NCI-H1694 (cell line): ENCODE results near the gene PPP2R2D.
"Not testable (repeated sequence)": the region's sequence is repeated elsewhere in the genome, so short reads cannot be mapped to it uniquely, and the experiment has no call there.

Experiments used
- DNase-seq: peaks from one replicate; lab custom pipeline; 2025; lab: John Stamatoyannopoulos, UW

PPP2R2D gene

DNA sequence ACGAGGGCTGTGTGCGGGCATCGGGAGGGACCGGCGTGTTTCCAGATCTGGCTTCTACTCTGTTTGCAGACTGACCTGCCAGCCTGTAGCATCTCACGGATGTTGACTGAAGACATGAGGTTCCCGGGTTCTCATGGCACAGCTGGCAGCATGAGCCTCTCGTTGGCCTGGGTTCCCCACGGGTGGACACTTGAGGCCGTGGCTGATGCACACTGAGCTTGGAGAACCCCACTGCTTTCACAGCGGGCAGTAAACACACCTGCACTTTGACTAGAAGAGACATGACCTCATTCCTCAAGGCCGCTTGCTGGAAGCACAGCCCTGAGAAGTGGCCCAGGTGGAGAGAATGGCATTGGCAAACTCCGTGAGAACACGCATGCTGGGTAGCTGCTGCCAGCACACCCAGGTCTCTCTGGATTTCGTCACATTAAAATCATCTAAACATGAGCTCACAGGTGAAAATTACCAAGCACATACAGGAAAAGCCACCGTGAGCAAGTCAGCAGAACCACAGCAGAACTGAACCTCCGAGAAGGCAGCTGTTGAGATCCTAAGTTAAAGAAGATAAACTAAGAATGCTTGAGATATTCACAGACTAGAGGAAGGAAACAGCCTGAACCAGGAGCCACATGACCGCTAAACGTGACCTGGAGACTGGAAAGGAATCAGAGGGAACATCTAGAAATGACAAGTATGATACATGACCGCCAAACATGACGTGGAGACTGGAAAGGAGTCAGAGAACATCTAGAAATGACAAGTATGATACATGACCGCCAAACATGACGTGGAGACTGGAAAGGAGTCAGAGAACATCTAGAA is 48.4 kb downstream of the PPP2R2D start:
- no peak for DNase-seq

DNA sequence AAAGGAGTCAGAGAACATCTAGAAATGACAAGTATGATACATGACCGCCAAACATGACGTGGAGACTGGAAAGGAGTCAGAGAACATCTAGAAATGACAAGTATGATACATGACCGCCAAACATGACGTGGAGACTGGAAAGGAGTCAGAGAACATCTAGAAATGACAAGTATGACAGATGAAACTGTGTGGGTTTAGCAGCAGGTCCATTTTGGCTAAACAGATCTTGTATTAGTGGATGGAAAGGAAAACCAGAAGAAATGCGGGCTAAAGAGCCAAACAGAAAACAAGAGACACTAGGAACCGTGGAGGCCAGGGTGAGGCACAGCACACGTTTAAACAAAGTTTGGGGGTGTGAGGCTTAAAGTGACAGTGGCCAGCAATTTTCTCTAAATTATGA is 49.1 kb downstream of the PPP2R2D start:
- DNase-seq = not testable (repeated sequence)

DNA sequence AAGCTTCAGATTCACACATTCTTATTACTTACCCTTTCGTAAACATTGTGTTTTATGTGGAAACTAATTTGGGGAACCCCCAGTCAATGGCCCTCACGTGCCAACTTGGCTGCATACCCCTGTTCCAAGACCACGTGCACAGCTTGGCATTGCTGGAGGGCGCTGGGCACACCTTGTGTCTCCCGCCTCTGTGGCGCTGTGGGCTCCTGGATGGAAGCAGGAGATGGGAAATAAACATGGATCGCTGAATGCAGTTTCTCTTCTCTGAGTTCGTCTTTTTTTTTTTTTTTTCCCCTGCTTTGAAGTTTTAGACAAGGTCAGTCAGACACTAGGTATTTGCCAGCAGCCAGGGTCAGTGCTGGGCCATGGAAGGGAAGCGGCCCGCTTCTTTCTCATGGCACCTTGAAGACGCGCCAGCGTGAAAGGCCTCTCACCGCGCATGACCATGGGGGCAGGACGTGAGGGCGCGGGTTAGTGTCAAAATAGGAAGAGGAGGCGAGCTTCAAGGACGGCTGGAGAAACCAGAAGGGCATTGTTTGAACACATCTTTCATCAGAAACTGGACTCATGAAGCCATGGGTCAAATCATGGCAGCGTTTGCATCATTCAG is 53.7 kb downstream of the PPP2R2D start:
- no peak for DNase-seq

DNA sequence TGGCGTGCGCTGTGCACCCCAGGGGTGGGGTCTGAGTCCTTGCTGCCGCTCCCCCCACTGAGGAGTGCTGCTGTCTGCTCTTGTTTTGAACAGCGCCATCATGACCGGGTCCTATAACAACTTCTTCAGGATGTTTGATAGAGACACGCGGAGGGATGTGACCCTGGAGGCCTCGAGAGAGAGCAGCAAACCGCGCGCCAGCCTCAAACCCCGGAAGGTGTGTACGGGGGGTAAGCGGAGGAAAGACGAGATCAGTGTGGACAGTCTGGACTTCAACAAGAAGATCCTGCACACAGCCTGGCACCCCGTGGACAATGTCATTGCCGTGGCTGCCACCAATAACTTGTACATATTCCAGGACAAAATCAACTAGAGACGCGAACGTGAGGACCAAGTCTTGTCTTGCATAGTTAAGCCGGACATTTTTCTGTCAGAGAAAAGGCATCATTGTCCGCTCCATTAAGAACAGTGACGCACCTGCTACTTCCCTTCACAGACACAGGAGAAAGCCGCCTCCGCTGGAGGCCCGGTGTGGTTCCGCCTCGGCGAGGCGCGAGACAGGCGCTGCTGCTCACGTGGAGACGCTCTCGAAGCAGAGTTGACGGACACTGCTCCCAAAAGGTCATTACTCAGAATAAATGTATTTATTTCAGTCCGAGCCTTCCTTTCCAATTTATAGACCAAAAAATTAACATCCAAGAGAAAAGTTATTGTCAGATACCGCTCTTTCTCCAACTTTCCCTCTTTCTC is 55.0 kb downstream of the PPP2R2D start:
- no peak for DNase-seq

DNA sequence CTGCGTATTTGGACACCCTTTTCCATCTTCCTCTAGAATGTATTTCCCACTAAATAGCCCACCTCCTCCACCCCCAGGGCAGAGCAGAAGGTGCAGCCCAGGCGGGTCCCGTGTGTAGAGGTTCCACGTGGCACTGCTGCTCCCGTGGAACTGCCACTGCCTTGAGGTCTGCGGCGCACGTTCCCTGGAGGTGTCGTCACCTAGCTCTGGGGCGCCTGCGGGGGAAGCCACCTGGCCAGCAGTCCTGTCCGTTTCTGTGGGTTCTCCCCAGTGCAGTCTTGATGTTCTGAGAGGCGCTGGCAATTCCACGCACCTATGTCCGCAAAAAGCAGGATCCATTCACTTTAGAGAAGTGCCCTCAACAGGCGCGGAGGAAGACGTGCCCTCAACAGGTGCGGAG is 59.0 kb downstream of the PPP2R2D start:
- DNase-seq = no peak

DNA sequence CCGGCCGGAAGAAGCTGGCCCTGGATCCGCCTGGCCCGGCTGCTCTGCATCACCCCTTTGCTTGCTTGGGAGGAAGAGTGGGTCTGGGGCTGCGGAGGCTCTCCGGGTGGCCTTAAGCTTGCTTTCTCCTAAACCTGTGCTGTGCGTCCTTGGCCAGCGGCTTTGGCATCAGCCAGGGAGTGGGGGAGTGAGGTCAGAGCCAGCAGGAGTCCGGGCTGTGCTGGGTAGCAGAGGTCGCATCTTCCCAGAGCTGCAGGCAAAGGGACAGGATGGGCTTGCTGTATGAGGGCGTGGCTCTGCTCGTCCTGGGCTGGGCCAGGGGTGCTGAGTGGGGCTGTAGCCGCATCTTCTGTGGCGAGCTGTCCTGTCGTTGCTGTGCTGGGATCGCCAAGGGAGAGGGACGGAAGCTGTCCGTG is 59.8 kb downstream of the PPP2R2D start:
- no peak for DNase-seq

DNA sequence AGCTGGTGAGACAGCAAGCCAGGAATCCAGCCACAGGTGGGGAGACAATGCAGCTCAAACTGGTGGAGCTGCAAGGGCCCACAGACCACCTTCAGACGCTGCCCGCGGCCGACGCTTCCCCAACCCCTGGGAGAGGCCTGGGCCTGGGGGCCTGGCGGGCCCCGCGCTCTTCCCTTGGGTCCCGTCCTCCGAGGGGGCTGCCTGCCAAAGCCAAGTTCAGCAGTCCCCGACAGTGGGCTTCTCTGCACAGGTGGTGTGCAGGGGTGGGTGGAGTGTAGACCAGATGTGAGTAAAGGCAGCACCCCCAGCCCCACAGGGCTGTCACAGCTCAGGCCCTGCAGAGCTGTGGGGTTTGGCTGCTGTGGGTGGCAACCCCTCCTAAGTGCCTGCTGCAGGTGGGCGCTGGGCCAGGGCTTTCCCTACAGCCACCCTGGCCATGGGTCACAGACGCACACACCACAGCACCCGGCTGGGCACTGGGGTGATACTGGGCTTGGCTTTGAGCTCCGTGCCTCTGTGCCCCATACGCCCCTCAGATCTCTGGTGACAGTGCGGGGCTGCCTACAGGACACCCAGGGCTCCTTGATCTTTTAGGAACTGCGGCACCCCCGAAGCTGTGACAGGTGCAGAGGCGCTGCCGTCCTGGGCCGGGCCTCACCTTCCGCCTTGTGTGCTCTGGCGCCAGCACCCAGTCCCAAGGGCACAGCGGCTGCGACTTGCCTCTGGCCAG is 60.4 kb downstream of the PPP2R2D start:
- DNase-seq = no peak

DNA sequence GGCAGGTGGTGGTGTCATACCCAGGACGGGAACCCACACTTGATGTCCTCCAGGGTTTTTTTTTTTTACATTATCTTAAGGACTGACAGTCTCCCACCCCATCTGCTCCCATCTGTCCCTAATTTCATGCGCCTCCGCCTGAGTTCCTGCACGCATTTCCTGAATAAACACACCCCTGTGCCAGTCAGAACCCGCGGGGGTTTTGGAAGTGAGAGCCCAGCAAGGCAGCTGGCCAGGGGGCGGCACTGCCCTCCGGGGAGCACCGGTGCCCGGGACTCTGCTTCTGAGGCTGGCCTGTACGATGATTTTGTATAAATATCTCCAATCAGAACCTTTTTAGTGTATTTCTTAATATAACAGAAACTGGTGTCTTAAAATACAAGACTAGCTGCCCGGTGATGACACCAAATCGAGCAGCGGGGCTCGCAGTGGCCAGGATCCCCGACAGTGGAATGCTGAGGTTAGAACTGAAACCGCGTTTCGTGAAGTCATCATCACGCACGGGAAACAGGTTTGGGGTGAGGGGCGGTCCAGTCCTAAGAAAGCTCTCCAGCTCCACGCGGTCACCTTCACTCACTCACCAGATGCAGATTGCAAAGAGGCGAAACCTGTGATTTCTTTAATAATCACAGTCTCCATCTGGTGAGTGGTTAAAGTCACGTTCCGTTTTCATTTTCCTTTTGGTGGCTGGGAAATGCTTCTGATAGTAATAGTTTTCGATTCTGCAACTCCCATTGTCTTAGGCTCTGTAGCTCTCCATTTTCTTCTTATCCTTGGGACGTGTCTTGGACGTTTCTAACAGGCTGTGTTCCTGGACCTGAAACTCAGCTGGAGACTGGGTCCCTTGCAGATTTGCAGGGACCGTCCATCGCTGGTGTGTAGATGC is 61.2 kb downstream of the PPP2R2D start:
- DNase-seq = peak; percentile 4

DNA sequence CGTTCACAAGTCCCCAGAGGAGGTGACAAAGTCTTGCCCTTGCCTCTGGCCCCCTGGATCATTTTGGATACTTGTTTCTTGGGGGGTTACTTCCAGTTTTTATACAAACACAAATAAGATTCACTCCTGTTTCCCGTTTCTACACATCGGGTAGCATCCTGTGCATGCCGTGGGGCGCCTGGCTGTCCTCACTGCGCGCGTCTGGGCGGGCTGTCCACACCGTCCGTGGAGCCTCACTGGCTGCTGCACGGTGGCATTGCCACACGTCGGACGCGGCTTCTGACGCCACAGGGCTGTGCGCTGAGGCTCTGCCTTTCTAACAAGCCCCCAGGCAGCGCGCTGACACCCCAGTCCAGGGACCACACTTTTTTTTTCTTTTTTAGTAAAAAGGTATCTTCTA is 62.5 kb downstream of the PPP2R2D start:
- DNase-seq = no peak

DNA sequence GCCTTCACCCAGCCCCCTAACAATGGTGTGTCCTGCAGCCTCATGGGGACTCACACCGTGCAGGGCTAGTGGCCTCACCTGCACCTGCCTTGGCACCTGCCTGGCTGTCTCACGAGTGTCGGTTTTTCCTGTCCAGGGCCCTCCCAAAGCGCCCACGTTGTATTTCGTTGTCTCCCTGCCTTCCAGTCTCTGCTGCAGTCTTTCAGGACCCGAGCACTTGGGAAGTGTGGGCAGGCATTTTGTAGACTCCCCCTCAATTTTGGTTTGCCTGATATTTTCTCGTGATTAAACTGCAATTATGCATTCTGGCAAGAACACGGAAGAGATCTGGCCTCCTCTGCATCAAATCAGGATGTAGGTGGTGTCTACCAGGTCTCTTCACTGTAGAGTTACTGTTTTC is 63.0 kb downstream of the PPP2R2D start:
- DNase-seq = no peak

DNA sequence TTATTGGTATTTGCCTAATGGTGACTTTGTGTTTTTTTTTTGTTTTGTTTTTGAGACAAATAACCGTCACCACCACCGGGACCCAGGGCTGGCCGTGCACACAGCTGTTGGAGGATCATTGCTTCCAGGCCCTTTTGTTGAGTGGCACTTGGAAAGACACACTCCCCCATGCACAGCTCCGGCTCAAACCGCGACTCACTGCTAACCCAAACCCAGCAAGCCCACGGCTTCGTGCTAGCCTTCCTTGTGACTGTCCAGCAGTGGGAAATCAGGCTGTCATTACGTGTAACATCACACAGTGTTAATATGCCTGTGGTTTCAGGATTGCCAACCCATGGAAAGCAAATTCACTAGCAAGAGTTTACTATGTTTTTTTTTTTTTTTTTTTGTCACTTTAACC is 63.5 kb downstream of the PPP2R2D start:
- no peak for DNase-seq

DNA sequence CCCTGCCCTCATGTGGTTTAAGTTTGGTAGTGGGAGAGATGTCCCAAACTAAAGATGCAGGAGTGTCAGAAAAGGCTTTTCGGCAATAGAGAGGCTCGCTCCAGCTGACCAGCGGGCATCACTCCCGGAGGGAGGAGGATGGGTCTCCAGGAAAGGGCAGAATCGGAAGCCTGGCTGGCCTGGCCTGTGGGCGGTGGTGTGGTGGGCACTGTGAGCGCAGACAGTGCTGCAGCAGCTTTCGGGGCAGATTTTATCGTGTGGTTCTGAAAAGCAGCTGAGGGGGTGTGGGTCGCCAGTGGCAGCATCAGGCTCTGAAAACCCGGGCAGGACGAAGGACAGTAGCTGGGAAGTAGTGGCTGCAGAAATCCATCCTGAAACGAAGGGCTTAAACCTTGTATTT is 68.1 kb downstream of the PPP2R2D start:
- DNase-seq = no peak

DNA sequence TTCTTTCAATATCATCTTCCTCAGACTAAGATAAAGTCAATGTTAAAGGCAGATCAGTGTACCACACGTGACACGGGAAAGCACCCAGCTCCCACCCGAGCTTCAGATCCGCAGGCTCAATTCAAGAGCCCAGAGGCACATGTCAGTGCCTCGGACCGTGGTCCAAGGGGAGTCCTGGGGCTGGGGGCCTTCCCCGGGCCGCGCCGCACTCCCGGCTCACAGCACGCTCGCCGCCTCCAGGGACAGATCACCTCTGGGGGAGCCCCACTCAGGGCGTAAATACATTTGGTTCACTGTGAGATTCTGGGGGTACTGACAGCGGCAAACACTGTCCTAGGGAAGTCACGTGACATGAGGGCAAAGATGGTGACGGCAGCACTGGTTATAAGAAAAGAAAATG is 70.1 kb downstream of the PPP2R2D start:
- no peak for DNase-seq

DNA sequence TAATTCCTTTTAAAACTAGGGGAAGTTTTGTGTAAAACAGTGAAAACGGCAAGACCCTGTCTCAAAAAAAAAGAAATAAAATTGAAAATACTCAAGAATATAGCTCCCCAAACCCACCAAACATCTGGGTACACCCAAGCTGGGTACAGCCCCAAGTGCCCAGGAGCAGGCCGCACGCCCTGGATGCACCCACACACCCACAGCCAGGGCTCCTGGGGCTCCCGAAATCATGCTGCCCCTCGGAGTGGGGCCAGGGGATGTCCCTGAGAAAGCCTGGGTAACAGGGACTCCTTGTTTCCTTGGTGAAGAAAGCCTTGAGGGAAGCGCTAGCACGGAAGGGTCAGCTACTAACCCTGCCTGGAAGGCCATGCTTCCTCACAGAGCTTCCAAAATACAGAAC is 70.8 kb downstream of the PPP2R2D start:
- no peak for DNase-seq

DNA sequence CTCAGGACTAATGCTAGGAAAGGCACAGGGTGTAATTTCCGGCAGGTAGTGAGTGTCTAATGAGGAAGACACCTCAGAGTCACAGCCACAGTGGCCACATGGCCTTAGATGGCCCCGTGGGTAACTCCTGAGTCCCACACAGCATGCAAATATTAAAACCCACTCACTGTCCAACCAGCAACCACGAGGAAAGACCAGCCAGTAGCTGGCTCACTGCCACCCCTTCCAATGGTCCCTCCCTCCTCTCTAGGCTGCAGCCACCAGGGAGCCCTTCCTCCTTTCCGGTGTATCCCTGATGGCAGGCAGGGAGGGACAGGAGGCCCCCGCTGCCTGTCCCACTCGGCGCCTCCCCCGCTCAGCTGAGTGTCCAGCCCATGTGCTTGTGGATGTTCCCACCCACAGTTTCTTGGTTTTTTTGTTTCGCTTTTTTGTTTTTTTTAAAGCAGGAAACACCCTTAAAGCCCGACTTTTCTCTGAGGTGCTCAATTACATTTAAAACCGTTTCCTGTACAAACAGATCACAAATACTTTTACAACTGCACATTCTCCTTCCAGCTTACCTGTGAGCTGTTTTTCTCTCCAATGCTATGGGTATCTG is 71.8 kb downstream of the PPP2R2D start:
- no peak for DNase-seq

DNA sequence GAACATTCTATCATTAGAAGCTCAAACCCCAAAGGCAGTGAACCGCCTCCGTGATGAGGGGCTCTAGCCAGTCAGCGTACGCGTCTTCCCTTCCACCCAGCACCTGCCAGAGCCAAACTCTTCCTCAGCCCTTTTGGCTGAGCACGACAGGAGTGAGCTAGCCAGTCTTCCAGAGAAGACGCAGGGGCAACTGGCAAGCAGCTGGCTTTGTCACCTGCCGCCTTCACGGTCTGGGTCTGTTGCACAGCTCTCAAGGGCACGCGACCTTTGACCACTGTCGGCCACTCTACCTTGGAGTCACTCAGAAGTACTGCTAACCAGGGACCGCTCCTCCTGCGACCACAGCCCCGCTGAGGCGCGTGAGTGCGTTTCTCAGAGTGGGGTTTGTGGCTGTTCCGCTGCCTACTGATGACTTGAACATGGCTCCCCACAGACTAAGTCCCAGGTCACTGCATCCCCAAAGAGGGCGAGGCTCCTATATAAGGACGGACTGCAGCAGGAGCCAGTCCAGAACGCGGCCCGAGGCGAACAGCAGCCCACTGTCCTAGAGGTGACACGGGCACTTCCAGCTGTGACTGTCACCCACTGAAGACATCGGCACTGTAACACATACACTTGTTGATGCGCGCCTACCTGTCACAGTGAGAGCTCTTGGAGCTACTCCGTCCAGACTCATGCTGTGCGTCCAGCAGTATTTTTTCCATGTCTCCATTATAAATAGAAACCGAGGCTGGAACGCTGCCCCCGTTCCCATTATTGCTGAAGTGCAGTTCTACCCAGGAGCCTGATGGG is 72.5 kb downstream of the PPP2R2D start:
- DNase-seq = no peak

DNA sequence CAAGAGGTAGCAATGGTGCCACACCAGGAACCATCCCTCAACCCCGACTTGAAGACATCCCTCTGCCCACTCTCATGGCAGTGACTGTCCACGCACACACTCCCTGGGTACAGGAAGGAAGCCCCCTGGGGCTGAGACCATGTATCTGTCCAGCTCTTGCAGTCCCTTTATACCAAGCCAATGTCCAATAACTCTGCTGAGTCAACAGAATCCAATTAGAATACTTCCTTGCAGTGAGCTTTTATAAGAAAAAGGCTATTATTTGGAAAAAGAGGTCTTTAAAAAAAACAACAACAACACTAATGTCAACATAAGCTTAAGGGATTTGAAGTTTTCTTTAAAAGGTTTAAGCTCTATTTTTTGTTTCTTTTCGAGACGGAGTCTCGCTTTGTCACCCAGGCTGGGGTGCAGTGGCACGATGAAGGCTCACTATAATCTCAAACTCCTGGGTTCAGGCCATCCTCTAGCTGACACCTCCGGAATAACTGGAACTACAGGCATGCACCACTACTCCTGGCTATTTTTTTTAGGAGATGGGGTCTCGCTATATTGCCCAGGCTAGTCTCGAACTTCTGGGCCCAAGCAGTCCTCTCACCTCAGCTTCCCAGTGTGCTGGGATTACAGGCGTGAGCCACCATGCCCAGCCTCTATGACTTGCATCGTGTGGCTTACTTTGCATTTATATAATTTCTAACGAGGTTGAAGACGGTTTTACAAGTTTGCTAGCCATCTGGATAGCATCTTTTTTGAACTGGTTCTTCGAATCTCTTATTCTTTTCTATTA is 73.4 kb downstream of the PPP2R2D start:
- no peak for DNase-seq

DNA sequence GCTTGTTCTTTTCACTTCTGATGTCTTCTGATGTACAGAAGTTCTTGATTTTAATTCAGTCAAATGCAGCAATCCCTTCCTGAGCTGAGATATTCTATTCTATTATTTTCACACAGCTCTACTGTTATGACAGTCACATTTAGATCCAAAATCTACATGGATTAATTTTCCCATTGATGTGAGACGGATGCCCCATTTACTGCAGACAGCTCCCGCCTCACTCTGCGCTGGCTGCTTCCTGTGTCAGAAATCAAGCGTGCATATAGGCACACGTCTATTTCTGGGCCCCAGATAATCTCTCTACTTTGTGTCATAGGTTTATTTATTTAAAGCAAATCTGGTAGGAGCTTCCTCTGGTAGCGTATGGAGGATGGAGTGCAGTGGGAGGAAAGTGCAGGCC is 74.2 kb downstream of the PPP2R2D start:
- no peak for DNase-seq

DNA sequence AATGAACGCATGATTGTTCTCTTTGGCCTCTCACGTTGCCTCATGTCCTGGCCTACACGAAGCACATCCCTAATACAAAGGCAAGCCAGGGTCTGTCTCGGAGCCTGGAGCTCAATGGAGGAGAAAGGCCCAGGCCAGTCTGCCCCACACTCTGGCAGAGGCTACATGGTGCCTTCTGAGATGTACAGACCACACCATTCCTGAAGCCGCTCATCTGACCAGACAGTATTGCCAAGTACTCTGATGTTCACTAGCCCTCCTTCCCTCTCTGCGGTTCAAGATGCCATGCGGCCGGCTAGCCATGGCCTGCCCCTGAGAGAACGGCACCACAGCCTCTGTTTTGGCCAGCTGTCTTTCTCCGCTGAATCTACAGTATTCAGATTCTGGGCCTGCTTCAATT is 75.0 kb downstream of the PPP2R2D start:
- DNase-seq = no peak
